HG03045 (cell line): ENCODE results near the gene TMEM175.

Experiments
- ATAC-seq: cut with Tn5 transposase; IDR thresholded peaks from one replicate; pipeline ENCODE4 v1.9.1; 2021; ENCODE audit warnings: mild to moderate bottlenecking, moderate library complexity; ENCODE audit not compliant: unreplicated experiment

TMEM175 gene, protein sequence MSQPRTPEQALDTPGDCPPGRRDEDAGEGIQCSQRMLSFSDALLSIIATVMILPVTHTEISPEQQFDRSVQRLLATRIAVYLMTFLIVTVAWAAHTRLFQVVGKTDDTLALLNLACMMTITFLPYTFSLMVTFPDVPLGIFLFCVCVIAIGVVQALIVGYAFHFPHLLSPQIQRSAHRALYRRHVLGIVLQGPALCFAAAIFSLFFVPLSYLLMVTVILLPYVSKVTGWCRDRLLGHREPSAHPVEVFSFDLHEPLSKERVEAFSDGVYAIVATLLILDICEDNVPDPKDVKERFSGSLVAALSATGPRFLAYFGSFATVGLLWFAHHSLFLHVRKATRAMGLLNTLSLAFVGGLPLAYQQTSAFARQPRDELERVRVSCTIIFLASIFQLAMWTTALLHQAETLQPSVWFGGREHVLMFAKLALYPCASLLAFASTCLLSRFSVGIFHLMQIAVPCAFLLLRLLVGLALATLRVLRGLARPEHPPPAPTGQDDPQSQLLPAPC

DNA sequence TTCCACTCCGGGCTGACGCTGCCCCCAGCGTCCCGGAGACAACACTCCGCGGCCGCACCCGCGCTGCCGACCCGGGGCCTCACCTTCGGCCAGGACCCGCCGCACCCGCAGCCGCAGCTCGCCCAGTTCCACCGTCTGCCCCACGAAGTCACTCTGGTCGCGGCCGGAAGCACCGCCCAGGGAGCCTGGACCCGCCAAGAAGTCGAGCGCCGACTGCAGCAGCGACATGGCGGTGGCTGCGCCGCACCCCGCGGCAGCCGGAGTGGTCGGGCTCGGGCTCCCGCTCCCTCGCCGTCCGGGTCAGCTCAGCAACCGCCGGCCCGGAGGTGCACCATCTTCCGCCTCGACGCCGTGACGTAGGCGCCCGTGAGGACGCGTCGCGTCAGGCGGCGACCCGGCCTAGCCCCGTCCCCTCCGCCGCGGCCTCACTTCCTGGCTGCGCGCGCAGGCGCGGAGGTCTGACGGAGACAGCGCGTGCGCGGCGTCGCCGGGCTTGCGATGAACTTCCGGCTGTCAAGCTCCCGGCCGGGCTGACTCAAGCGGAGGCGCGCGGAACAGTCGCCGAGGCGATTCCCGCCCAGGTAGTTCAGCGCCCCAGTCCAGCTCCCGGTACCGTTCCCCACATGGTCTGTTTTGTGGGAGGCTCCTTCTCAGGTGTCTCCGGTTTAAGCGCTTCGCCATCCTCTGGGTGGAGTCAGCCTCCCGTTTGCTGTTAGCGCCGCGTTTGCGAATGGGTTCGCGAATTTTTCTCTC, at the start of gene TMEM175, which contains the start of gene GAK:
Gene TMEM175 (plus strand): TSS at position 501 of the 753 bp plus-strand sequence. CDS start 15,280 bp downstream, outside the sequence.
Gene GAK (minus strand): TSS at position 357 of the 753 bp plus-strand sequence. CDS start 129 bp downstream, at position 228.
- peak; percentile 88 for ATAC-seq

DNA sequence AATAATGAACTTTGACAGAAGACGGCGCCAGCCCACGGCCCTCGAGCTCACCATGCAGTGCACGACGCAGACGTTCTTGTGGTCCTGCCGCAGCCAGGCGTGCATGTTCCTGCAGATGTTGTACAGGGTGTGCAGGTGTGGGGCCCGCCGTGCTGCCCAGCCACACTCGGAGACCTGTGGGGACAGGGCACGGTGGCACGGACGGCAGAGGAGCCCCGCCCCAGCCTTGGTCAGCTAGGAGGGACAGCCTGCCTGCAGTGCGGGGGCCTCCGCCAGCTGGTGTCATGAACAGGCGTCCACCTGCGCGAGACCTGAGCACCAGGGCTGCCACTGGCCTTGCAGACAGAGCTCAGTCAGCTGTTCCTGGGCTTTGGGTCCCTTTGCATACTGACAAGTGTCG, 49.6 kb upstream of the TMEM175 start:
- no peak for ATAC-seq

DNA sequence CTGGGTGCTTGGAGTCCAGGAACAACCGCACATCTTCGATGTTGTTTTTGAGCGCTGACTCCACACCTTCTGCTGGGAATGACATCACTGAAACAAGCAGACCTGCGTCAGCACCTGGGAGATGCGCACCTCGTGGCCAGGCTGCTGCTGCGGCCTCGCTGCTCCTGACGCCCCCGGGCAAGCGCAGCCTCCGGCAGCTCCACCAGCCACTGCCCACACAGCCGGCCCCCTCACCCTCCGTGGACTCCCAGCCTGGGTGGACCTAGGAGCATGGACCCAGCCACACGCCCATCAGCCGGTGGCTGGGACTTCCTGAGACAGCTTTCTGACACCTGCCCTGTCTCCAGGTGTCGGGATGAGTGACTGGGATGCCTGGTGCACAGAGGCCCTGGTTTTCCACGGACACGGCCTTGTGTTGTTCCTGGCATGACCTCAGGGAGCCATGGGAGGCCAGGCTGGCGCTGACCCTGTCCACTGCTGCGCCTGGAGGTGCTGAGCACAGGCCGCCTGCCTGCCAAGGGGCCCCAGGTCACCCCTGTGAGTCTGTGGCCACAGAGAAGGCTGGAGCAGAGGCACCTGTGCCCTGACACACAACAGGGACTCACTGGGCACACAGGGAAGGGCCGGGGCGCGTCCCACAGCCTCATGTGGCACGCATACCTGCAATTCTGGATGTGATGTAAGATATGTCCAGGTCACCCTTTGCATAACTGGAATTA, 48.7 kb upstream of the TMEM175 start:
- no peak for ATAC-seq

DNA sequence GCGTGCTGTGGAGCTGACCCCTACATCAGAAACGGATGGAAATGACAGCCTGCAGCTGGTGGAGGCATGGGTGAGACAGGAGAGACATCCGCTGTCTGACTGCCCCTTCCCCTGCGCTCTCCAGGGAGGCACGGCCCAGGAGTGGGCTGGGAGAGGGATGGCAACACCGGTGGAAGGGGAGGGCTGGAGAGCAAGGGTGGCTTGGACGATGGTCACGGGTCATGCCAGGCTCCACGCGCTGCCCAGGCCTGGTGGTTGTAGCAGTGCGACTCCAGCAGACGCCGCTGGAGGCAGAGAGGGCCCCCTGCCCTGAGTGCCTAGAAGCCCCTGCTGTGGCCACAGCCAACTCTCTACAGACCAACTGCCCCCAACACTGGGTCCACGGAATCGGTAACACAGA, 48.0 kb upstream of the TMEM175 start:
- ATAC-seq: no peak

DNA sequence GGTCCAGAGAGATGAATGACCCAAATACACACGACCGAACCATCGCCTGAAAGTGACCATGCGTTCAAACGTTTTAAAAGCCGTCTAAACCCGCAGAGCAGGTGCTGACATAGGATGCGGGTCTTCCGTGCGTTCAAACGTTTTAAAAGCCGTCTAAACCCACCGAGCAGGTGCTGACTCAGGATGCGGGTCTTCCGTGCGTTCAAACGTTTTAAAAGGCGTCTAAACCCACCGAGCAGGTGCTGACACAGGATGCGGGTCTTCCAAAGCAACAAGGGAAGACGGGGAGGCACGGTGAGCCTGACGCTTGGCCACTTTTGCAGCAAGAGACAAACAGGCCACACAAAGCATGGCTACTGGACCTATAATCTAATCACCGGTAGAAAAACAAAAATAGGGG, 47.4 kb upstream of the TMEM175 start:
- no peak for ATAC-seq

DNA sequence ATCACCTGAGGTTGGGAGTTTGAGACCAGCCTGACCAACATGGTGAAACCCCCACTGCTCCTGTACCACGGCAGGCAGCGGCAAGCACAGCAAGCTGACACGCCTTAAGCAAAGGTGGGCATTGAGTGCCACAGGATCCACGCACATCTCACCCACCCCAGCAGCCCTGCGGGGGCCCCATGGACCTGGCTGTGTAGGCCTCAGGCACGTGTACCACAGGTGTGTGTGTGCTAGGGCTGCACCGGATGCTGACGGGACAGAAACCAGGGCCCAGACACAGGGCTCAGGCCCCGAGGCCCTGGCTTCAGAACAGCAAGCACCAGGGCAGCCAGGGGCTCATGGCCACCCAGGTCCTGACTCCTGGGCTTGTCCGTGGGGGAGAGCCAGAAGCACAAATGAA, 46.9 kb upstream of the TMEM175 start:
- ATAC-seq: no peak

DNA sequence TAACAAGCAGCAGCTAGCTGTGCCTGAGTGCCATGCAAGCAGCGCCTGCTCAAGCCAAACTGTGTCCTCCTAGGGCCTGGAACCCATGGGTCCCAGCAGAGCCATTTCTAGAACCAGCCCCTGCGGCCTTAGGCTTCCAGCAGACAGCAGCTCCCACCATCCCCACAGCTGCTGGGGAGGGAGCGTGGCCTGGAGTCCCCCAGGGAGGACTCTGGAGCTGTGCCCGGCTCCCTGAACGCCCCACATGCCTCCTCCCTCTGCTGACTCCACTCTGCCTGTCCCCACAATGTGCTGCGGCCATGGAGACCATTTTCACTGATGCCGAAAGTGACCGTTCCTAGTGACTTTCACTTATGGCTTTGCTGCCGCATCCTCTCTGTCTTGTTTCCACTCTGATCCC, 46.0 kb upstream of the TMEM175 start:
- ATAC-seq: no peak

DNA sequence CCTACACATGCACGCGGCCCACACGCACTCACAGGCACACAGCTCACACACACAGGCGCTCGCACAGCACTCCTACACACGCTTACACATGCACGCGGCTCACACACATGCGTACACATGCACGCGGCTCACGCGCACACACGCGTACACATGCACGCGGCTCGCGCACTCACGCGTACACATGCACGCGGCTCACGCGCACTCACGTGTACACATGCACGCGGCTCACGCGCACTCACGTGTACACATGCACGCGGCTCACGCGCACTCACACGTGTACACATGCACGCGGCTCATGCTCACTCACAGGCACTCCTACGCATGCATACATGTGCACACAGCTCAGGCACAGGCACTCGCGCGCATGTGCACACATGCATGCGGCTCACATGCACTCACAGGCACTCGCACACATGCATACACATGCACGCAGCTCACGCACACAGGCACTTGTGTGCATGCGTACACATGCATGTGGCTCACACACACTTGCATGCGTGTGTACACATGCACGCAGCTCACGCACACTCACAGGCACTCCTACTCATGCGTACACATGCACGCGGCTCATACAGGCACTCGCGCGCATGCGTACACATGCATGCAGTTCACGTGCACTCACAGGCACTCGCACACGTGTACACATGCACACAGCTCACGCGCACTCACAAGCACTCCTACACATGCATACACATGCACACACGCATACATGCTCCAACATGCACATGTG, 45.1 kb upstream of the TMEM175 start:
- no peak for ATAC-seq

DNA sequence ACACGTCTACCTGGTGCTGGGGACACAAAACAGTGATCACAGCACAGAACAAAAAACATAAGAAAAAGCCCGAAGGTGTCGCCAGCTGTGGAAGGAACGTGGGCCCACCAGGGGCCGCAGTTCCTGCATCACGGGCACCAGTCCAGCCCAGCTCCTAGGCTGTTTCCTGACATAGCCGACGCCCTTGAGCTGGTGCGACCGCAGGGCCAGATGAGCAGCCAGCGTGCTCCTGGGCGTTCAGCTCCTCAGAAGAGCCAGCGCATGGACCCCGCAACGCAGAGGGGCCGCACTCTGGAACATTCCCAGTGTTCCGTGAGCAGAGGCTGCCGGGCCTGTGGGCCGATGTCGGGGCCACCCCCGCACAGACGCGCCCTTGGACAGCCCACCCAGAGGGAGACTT, 44.2 kb upstream of the TMEM175 start:
- ATAC-seq: no peak

DNA sequence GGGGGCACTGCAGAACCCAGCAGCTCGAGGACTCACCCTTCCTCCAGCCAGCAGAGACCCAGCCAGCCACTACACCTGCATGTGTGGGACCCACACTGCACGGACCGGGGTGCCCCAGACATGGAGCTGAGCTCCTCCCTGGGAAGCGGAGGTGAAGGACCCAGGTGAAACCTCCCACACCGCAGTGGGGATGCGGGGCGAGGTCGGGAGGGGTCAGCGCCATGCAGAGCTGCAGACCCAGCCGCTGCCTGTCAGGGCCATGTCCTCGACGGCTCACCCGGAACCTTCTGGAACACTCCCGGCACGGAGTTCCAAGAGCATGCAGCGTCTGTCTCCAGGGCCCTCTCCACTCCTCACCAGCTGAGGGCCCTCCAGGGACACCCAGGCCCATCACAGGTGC, 42.7 kb upstream of the TMEM175 start:
- no peak for ATAC-seq

DNA sequence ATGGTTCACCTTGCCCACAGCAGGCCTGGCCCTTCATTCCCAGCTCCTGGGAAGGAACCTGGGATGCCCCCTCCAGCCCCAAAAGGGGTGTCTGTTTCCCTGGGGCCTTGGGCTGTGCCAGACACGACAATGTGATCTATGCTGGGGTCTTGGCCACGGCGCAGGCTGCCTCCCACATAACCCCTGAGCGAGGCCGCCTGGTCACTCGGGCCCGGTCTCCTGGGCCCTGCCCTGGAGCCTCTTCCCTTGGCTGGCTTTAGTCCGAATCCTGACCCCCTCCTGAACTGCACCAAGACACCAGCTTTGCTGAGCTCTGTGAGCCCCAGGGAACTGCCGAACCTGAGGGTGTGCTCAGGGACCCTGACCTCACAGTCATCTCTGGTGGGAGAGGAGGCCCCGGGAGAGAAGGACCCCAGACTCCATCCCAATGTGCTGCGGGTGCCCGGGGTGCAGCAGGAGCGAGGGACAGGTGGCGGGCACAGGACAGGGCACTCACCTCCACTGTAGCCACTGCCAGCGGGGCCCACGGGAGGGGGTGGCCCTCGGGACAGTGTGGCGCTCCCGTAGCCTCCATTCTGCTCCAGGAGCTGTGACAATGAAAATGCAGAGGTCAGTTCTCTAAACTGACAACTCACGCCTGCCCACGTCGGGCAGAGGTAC, 42.1 kb upstream of the TMEM175 start:
- no peak for ATAC-seq

DNA sequence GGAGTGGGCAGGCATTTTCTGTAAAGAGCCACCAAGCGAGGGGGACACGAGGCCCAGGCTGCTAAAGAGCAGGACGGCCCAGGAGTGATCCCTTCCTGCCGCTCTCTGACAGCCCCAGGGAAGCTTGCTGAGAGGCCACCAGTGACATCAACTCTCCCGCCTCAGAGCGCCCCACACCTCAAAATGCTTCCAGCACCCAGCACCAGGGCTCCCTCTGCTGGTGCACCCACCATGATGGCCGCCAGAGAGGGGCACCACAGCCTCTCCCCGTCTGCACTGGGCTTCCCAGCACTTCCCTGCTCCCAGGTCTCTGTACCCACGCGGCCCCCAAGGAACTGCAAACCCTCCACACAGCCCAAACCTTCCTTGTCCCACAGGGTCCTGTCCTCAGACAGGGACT, 40.5 kb upstream of the TMEM175 start:
- no peak for ATAC-seq

DNA sequence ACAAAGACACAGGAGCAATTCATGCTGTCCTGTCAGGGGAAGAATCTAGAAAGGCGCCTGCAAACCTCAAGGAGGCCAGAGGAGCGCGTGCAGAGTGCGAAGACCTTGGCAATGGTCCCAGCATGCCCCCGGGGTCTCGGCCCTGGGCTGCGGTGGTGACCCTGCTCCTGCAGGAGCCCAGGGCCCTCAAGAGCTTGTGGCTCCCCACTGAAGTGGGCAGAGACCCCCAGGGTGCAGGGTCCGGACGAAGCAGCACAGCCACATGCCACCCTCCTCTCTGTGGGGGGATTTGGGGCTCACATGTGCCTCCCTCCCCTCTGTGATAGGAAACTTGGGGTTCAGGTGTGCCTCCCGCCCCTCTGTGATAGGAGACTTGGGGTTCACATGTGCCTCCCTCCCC, 39.5 kb upstream of the TMEM175 start:
- no peak for ATAC-seq

DNA sequence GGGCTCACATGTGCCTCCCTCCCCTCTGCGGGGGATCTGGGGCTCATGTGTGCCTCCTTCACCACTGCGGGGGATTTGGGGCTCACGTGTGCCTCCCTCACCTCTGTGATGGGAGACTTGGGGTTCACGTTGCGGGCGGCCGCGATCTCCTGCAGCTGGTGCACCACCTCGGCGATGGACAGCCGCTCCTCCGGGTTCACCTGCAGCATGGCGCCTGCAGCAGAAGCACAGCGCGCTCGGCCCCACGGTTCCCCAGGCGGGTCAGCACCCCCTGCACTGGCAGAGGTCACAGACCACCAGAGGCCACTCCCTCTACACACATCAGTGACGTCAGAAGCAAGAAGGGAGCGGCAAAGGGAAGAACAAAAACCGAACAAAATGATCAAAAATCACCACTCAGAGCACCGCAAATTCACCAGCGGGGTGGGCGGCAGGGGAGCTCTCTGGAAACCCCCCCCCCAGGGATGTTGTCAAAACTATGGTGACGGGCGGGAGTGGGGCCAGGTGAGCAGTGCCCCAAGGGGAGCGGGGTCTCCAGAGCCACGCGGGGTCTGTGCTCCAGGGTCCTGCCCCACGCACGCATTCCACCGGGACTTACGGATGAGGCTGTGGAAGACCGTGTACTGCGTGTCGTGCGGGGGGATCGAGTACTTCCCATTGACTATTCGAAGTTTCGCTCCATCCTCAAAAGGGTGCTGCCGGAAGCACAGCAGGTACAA, 38.8 kb upstream of the TMEM175 start:
- ATAC-seq: no peak

DNA sequence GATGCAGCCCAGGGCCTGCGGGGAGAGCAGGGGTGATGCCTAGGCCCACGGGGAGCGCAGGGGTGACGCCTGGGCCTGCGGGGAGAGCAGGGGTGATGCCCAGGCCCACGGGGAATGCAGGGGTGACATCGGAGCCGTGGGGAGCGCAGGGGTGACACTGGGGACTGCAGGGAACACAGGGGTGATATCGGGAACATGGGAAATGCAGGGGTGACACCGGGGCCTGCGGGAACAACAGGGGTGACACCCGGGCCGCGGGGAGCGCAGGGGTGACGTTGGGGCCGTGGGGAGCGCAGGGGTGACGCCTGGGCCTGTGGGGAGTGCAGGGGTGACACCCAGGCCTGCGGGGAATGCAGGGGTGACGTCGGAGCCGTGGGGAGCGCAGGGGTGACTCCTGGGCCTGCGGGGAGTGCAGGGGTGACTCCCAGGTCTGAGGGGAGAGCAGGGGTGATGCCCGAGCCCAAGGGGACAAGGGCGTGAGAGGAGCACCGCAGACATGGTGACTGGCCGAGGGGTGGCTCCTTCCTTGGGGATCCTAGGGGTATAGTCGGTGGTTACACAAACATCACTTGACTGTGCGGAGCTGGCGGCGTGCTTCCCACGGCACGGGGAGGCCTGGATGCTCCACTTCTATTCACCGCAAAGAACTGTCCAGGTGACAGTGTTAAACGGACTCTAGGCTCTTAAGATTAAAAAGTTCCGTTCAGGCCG, 38.1 kb upstream of the TMEM175 start:
- no peak for ATAC-seq

DNA sequence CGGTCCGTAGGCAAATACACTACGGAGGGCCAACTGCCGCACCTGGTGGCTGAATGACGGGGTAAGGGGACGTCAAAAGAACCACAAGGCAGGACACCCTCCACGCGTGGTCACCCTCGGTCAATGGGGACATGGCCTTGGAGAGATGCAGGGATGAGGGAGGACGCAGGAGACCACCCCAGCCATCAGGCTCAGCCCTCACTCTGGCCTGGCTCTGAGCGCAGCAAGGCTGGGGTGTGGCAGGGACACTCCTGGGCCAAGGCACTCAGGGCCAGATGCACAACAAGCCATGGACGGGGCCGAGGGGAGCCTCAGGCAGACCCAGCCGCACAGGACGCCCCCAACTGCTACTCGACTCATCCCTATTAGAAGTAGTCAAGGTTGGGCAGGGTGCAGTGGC, 36.7 kb upstream of the TMEM175 start:
- ATAC-seq: no peak

DNA sequence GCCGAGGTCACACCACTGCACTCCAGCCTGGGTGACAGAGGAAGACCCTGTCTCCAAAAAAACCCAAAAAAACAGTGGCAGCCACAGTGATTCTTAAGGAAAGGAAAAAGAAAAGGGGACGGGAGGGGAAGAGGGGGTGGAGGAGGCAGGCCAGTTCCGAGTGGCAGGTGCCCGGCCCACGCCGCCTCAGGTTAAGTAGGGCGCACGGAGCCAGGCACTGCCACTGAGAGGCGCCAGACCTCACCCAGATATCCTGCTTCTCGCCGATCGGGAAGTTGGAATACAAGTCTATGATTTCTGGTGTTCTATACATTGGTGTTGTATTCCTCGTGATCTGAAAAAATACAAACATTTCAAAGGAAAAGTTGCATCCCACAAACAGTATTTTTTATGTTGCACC, 36.0 kb upstream of the TMEM175 start:
- no peak for ATAC-seq

DNA sequence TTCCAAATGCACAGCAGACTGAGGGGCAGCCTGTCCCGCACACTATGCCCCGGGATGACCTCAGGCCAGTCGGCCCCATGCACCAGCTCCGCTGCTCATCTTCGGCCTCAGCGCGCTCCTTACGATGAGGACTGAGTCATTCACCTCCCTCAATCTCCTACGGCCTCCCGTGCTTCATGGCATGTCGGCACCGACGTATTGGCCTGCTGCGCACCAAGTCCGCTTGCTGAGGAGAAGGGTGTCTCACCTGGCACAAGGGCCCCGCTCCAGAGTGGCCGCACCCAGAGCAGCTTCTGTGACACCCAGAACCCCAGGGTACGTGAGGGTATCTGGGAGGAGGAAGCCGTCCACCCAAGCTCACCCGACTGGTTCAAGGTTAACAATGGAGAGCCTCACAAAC, 35.6 kb upstream of the TMEM175 start:
- ATAC-seq: no peak

DNA sequence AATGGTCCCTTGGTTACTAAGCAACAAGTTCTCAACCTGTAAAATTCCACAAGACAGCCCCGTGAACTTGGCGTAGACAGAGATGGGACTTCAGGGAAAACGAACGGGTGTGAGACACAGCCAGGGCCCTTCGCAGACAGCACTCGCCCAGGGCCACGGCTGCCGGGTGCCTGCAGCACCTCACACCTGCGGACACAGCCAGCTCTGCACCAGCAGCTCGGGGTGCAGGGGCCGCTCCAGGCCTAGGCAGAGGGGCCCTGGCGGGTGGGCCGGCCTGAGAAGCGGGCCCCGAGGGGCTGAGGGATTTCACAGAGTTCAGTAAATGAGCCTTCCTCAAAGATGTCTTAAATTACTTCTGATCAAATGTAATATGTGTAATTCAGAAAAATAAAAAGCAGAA, 34.1 kb upstream of the TMEM175 start:
- ATAC-seq: no peak
